SK-N-SH treated with all-trans-retinoic acid at 6 μM for 48 hours (cell line): ENCODE measurements around the gene TPRX2.

Experiments
- ARNTL ChIP-seq: fragments of 450-650 bp; formaldehyde crosslinking; IDR thresholded peaks from 2 replicates; pipeline ENCODE4 v1.5.0; 2020; ENCODE audit warnings: low read depth, mild to moderate bottlenecking, moderate library complexity, borderline replicate concordance
- PATZ1 ChIP-seq: fragments of 250-450 bp; sonication (Bioruptor Pico); IDR thresholded peaks from 2 replicates; pipeline ENCODE4 v1.8.0; 2020; ENCODE audit warnings: mild to moderate bottlenecking, moderate library complexity, borderline replicate concordance
- POU6F1 ChIP-seq: fragments of 250-450 bp; sonication (Bioruptor Pico); IDR thresholded peaks from 2 replicates; pipeline ENCODE4 v1.8.0; 2021; ENCODE audit warnings: low read depth, mild to moderate bottlenecking, moderate library complexity, borderline replicate concordance
- RARB ChIP-seq: fragments of 250-450 bp; sonication (Bioruptor Pico); IDR thresholded peaks from 2 replicates; pipeline ENCODE4 v1.8.0; 2021; ENCODE audit warnings: mild to moderate bottlenecking, moderate library complexity
- ZFP3 ChIP-seq: fragments of 250-450 bp; sonication (Bioruptor Pico); IDR thresholded peaks from 2 replicates; pipeline ENCODE4 v1.5.0; 2020; ENCODE audit warnings: mild to moderate bottlenecking, moderate library complexity
- ZFP30 ChIP-seq: fragments of 450-650 bp; formaldehyde crosslinking; IDR thresholded peaks from 2 replicates; pipeline ENCODE4 v1.5.0; 2022; ENCODE audit warnings: mild to moderate bottlenecking, moderate library complexity

GRCh38 chr19:47854459-47854858 is 4.6 kb upstream of the TPRX2 start:
- TF ChIP-seq RARB (CRISPR knock-in tag) (no peak), PATZ1 (no peak), ZFP3 (CRISPR knock-in tag) (no peak), POU6F1 (no peak), ARNTL (CRISPR knock-in tag) (no peak), ZFP30 (CRISPR knock-in tag) (no peak)
